HT-29 (cell line): ENCODE data around the gene GTF2A1L. TPM values are rescaled to one million over a fixed set of nuclear protein-coding genes. Genes with fewer than 3 reads are reported as not detected.
A peak's percentile ranks its signal among the peaks of the same experiment; 100 is the strongest.
"Not testable (repeated sequence)": the region's sequence is repeated elsewhere in the genome, so short reads cannot be mapped to it uniquely, and the experiment has no call there.

ENCODE experiments used
- DNase-seq: peaks from one replicate; pipeline ENCODE4 v3.0.0-alpha.2; 2015; ENCODE audit warnings: low spot score
- total RNA-seq: library from RNA; depleted of rRNA; stranded (reverse); fragments of >200 nt; shearing (Covaris generic); gene quantifications from 2 replicates; pipeline ENCODE4 v1.2.3, GENCODE V29; 2014; rRNA removed

GTF2A1L gene
- not detected in 2 replicates for total RNA-seq

- DNase-seq, result no peak
Measured at GRCh38 chr2:48617618-48618017, at the start of gene GTF2A1L. TSS of gene GTF2A1L (plus strand) at chr2:48617856. CDS start at chr2:48617875, 19 bp downstream.

- DNase-seq, result no peak
Measured at GRCh38 chr2:48568547-48568946, 49.1 kb upstream of the GTF2A1L start.

- no peak for DNase-seq
Measured at GRCh38 chr2:48569433-48569832, 48.2 kb upstream of the GTF2A1L start.

- no peak for DNase-seq
Measured at GRCh38 chr2:48572816-48573215, 44.8 kb upstream of the GTF2A1L start.

- DNase-seq, result no peak
Measured at GRCh38 chr2:48574353-48575287, 43.0 kb upstream of the GTF2A1L start.

- DNase-seq, result no peak
Measured at GRCh38 chr2:48578313-48578712, 39.3 kb upstream of the GTF2A1L start.

GRCh38 chr2:48583961-48584360, 33.7 kb upstream of the GTF2A1L start:
- no peak for DNase-seq

GRCh38 chr2:48584551-48584950, 33.1 kb upstream of the GTF2A1L start:
- no peak for DNase-seq

- no peak for DNase-seq
Measured at GRCh38 chr2:48586433-48586832, 31.2 kb upstream of the GTF2A1L start.

GRCh38 chr2:48587560-48587959, 30.1 kb upstream of the GTF2A1L start:
- DNase-seq, result no peak

GRCh38 chr2:48587961-48588360, 29.7 kb upstream of the GTF2A1L start:
- DNase-seq, result no peak

GRCh38 chr2:48588745-48589144, 28.9 kb upstream of the GTF2A1L start:
- no peak for DNase-seq

GRCh38 chr2:48589170-48589767, 28.4 kb upstream of the GTF2A1L start:
- peak; percentile 36 for DNase-seq

GRCh38 chr2:48590017-48590416, 27.6 kb upstream of the GTF2A1L start:
- DNase-seq, result no peak

- DNase-seq, result no peak
Measured at GRCh38 chr2:48592067-48592466, 25.6 kb upstream of the GTF2A1L start.

- not testable (repeated sequence) for DNase-seq
Measured at GRCh38 chr2:48596751-48597150, 20.9 kb upstream of the GTF2A1L start.

- DNase-seq, result no peak
Measured at GRCh38 chr2:48597492-48597891, 20.2 kb upstream of the GTF2A1L start.

- DNase-seq, result peak; percentile 73
Measured at GRCh38 chr2:48600204-48600813, 17.3 kb upstream of the GTF2A1L start.

- DNase-seq, result no peak
Measured at GRCh38 chr2:48600917-48601316, 16.7 kb upstream of the GTF2A1L start.

GRCh38 chr2:48601349-48601748, 16.3 kb upstream of the GTF2A1L start:
- peak; percentile 49 for DNase-seq

GRCh38 chr2:48605482-48606175, 12.0 kb upstream of the GTF2A1L start:
- no peak for DNase-seq
